ENCODE data around the gene CHDH. TPM values are rescaled to one million over a fixed set of nuclear protein-coding genes. Genes with fewer than 3 reads are reported as not detected.

The CHDH gene
- total RNA-seq, 4 donors from 2014 or later, result 1.8 to 9.1 (median 4.2) TPM

GRCh38 chr3:53888232-53888631 lies 42.0 kb upstream of the CHDH start:
- H3K36me3 ChIP-seq, result no peaks in the 10 kb centered on the region
- DNase-seq, result no peak
- intact Hi-C loops (cut with DNase I; ENCODE audit: low total_unique reads), result no loop called here
- peaks cover 0 to 8% of the 10 kb centered on the region in 2 donors for H3K4me1 ChIP-seq
- H3K4me3 ChIP-seq, result no peak overlapping the region
- H3K27ac ChIP-seq, result no peak overlapping the region
- H3K27me3 ChIP-seq, result no peaks in the 10 kb centered on the region
- H3K9me3 ChIP-seq, result no peaks in the 10 kb centered on the region
- TF ChIP-seq POLR2A (IDR thresholded peaks at IDR 0.05) (no peak), CTCF (IDR thresholded peaks at IDR 0.05) (no peak)

GRCh38 chr3:53887446-53887845 lies 41.2 kb upstream of the CHDH start:
- Histone ChIP-seq H3K9me3 (no peaks in the 10 kb centered on the region), H3K36me3 (no peaks in the 10 kb centered on the region), H3K27me3 (no peaks in the 10 kb centered on the region), H3K4me3 (no peak overlapping the region), H3K4me1 (peaks cover 0 to 8% of the 10 kb centered on the region in 2 donors), H3K27ac (no peak overlapping the region)
- DNase-seq, result no peak
- TF ChIP-seq CTCF (IDR thresholded peaks at IDR 0.05), result no peak
- TF ChIP-seq POLR2A (IDR thresholded peaks at IDR 0.05), result no peak
- intact Hi-C loops (cut with DNase I; ENCODE audit: low total_unique reads), result no loop called here

GRCh38 chr3:53885239-53885638 lies 39.0 kb upstream of the CHDH start:
- intact Hi-C loops (cut with DNase I; ENCODE audit: low total_unique reads), result no loop called here
- Histone ChIP-seq H3K4me1 (peaks cover 7 to 10% of the 10 kb centered on the region in 2 donors), H3K36me3 (no peaks in the 10 kb centered on the region), H3K4me3 (no peak overlapping the region), H3K27ac (no peak overlapping the region), H3K27me3 (no peaks in the 10 kb centered on the region), H3K9me3 (no peaks in the 10 kb centered on the region)
- DNase-seq, result no peak
- TF ChIP-seq CTCF (IDR thresholded peaks at IDR 0.05) (no peak), POLR2A (IDR thresholded peaks at IDR 0.05) (no peak)

GRCh38 chr3:53884623-53885022 lies 38.4 kb upstream of the CHDH start:
- no peaks in the 10 kb centered on the region for H3K36me3 ChIP-seq
- TF ChIP-seq POLR2A (IDR thresholded peaks at IDR 0.05), result no peak
- no peak for TF ChIP-seq CTCF (IDR thresholded peaks at IDR 0.05)
- H3K4me3 ChIP-seq, result no peak overlapping the region
- no peaks in the 10 kb centered on the region for H3K27me3 ChIP-seq
- no peak overlapping the region for H3K27ac ChIP-seq
- no peaks in the 10 kb centered on the region for H3K9me3 ChIP-seq
- DNase-seq, result no peak
- peaks cover 7 to 9% of the 10 kb centered on the region in 2 donors for H3K4me1 ChIP-seq
- intact Hi-C loops (cut with DNase I; ENCODE audit: low total_unique reads), result no loop called here

DNA sequence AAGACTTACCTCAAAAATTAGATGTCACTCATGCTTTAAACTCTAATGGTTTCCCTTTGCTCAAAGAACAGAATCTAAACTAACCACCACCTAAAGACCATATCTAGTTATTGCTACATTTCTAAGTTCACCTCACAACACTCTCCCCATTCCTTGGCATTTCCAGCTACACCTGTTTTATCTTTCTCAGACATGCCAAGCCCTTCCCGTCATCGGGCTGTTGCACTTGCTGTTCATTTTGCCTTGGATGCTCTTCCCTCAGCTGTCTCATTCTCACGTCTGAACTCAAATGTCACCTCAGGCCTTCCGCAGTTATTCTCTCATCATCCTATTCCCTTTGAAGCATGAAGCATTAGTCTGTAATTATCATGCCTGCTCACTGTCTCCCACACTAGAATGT lies 36.8 kb upstream of the CHDH start:
- Histone ChIP-seq H3K4me1 (peaks cover 7 to 9% of the 10 kb centered on the region in 2 donors), H3K27me3 (no peaks in the 10 kb centered on the region), H3K36me3 (no peaks in the 10 kb centered on the region), H3K9me3 (no peaks in the 10 kb centered on the region), H3K27ac (no peak overlapping the region), H3K4me3 (no peak overlapping the region)
- DNase-seq, result no peak
- intact Hi-C loops (cut with DNase I; ENCODE audit: low total_unique reads), result no loop called here
- TF ChIP-seq CTCF (IDR thresholded peaks at IDR 0.05) (no peak), POLR2A (IDR thresholded peaks at IDR 0.05) (no peak)

Measured in uterus (tissue), 4 donors.